Measurements from ENCODE around the gene LRIG3.

GRCh38 chr12:58923781-58924180 lies 3.5 kb upstream of the LRIG3 start:
- TF ChIP-seq GABPA (IDR thresholded peaks at IDR 0.05; ENCODE audit: low read depth) = no peak
- no peak for TF ChIP-seq CTCF (IDR thresholded peaks at IDR 0.05; ENCODE audit: insufficient read depth, low read length)
- TF ChIP-seq POLR2AphosphoS5 (IDR thresholded peaks at IDR 0.05; ENCODE audit: low read depth) = no peak
- no peak for TF ChIP-seq REST (IDR thresholded peaks at IDR 0.05; ENCODE audit: insufficient replicate concordance, low read depth)
- TF ChIP-seq SPI1 (IDR thresholded peaks at IDR 0.05; ENCODE audit: borderline replicate concordance, low read depth) = no peak
